HG03442 (cell line): ENCODE measurements around the gene LIMK2.
A peak's percentile ranks its signal among the peaks of the same experiment; 100 is the strongest.
"Not testable (repeated sequence)": the region's sequence is repeated elsewhere in the genome, so short reads cannot be mapped to it uniquely, and the experiment has no call there.

Source experiments
- ATAC-seq: cut with Tn5 transposase; IDR thresholded peaks from one replicate; pipeline ENCODE4 v1.9.1; 2021; ENCODE audit warnings: mild to moderate bottlenecking, moderate library complexity; ENCODE audit not compliant: unreplicated experiment

Gene LIMK2

DNA sequence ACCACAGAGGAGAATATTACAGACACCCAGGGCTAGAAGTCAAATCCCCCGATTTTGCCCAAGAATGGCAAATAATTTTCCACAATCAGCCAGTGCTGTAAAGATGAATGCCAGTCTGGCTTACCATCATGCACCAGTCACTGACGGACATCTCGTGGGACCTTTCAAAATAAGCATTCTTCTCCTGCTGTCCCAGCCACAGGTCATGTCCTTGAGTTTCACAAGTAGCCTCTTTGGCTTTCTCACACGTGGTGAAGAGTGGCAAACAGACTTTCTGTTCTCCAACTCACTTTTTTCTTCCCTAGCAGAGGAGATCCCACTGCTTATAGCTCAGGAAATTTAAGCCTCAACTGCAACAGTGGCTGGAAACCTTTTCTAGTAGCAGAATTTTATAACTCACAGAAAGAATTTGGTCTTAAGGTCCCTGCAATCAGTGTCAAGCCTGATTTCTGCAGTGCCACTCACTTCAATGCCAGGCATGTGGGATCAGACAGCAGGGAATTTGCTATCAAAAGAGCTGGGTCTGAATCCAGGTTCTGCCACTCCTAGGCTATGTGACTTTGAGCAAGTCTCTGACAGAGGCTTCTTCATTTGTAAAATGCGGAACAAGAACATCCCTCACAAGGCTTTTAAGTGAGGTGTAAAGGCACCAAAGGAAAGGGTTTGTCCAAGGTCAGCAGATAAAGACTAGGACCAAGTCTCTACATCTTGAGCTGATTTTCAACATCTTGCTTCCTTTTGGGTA, 76.6 kb downstream of the LIMK2 start:
- no peak for ATAC-seq

DNA sequence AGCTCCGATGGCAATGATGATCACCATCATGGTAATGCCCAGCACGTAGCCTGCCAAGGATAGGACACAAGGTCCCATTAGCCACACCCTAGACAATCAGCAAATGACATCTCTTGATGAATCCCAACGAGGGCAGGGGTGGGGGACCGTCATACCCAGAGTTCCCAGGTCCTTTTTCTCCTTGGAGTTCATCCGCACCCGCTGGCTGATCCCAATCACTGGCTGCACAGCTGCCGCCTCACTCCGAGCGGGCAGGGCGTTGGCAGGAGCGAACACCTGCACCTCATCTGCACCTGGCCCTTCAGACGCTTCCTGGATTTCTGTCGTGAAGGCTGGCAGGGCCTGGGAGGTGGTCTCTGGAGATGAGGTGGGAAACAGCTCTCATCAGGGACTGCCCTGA, 77.2 kb downstream of the LIMK2 start:
- no peak for ATAC-seq

DNA sequence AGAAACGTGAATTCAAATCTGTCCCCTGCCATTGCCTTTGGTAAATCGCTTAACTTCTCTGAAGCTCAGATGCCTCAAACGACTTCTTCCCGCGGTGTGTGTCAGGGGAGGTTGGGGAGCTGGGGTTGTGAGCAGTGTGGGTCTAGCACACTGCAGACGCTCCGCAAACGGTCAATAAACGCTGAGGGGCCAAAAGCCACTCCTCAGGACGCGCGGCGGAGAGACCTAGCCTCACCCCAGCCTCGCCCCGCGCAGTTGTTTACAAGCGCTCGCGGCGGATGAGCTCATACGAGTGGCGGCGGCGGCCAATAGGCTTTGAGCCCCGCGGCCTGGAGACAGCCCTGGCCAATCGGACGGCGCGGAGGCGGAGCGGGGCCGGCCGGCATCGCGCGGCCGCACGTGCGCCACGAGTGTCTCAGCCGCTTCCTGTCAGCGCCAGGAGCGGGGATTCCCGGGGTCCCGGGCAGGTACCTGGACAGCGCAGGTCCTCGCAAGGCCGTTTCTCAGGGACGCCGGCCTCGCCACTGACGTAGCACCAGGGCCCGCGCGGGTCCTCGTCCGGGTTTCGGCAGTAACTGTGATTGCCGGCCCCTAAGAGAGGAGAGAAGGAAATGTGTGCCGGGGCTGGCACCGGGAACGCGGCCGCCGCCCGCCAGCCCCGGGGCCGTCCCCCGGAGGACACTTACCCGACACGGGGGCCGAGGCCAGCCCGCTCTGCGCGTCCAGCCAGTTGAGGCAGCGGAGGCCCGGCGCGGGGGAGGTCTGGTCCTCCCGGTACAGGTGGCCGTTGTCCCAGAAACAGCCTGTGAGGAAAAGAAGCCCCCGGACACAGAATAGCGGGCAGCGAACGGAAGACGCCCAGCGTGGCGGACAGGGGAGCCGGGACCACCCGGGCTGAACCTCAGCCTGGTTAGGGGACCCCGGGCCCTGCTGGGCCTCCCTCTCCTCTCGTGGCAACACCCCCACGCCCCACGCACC, 78.7 kb downstream of the LIMK2 start:
- peak; percentile 86 for ATAC-seq

DNA sequence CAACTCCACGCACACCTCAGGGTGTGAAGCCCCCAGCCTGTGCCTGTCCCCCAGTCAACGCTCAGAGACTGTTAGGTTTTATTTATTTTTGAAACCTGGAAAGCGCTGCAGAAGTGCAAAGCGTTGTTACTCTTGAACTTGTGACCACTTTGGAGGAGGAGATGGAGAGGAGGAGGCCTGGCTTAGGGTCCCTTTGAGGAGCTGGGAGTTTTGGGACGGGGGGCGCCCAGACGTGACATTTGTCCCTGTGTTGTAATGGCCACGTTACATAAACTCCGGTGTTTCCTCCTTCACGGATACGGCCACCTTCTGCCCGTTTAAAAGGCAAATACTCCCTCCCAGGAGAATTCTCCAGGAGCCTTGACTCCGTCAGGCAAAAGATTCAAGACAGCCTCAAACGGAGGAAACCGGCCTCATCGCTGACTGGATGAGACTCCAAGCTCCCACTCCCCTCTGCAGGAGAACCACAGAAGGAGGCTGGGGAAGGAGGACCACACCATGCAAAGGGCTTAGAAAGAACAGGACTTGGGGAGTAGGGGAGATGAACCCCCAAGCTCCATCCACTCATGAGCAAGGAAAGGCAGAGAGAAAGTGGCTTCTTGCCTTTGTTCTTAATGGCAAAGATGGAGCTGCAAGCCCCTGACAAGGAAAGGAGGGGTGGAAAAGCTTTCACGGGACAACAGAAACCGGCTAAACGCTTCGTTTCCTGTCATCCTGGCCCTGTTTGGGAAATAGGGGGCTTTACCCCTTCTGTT, 79.6 kb downstream of the LIMK2 start:
- no peak for ATAC-seq

DNA sequence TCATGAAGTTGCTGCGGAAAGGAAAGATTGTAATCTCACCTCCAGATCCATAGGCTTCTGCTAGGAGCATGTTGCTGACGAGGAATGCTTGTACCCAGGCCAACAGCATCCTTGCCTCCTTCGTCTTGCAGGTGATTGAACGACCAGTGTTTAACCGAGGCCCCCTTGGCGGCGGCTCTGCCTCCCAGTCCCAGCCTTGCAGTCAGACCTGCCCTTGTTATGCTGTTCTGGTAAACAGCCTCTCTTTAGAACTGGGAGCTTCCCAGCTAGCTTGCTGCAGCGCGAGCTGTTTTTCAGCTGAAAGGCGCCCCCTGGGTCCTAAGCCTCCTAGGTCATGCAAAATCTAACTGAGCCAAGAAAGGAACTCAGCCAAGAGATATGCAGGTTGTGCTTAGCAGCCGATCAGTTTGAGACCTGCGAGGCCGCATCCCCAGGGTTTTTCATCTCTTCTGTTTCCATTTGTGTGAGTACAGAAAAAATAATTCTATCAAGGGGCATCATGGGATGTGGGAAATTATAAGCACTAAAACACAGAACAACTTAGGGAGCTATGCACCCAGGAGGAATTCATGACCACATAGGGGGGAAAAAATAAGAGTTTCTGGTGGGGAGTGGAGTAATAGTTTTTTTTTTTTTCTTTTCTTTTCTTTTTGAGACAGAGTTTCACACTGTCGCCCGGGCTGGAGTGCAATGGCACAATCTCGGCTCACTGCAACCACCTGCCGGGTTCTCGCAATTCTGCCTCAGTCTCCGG, 80.3 kb downstream of the LIMK2 start, which contains the start of gene PIK3IP1:
Gene PIK3IP1 (minus strand): TSS at position 253 of the 754 bp plus-strand sequence. CDS start 144 bp downstream, at position 109.
- peak; percentile 26 for ATAC-seq

DNA sequence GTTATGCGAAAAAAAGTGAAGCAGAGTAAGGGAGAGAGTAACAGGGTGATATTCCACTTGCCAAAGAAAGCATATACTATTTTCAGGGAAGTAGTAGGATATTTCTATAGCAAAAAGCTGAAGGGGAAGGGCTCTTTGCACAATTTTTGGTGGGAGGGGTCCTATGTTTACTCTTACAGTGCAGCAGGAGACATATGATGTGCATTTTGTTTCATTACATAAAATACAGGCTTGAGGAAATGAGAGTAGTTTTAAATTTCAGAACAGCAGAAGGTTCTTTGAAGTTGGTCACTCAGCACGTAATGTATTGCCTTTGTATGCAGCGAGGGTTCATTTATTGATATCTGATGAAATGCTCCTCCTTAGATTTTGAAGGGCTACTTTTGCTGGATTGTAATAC, 83.3 kb downstream of the LIMK2 start:
- no peak for ATAC-seq

DNA sequence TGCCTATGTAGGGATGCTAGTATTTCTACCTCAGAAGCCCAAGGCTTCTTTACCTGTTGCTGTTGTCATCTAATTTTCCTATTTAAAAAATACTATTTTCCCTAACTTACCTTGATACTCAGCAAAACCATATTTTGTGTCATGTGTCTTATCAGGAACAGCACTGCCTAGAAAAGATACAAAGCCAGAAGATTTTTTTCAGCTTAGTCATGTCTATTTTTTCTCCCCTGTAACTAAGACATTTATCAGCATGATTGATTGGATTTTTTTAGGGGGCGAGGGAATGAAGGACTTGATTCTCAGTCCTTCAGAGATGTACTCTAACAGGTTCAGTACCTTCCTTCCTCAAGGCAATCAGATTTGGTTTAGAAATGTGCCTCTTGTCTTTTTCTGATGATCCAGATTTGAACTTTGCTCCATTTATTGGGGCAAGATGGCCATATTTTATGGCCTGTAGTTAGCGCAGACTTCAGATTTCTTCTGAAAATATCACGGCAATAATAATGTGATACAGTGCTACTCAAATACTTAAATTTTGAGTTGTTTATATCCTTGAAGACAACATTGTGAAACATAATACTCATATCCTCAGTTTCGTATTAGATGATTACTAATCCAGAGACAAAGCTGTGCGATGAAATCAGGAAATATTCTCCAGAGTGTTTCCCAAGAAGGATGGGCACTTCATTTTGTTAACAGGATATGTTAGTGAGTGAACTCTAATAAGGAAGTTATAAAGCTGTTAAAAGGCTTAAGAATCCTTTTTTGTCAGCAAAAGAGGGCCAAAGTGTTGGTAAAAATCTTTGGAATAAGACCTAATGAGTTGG, 83.9 kb downstream of the LIMK2 start:
- ATAC-seq = no peak

DNA sequence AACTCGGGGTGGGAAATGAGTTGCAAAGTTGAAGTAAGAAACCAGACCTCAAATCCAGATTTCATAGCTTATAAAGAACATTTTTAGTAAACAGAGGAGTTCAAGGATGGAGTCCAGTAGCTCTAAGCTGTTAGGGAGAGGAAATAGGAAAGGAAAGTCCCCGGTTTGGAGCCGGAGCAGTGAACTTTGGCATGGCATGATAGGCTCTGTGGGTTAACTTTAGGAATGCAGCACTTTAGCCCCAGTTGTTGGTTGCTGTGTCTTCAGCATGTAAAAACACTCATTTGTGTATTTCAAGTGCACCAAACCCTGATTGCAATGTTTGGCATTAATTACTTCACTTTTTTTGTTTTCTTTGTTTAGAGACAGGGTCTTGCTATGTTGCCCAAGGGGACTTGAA, 88.8 kb downstream of the LIMK2 start:
- ATAC-seq = no peak

DNA sequence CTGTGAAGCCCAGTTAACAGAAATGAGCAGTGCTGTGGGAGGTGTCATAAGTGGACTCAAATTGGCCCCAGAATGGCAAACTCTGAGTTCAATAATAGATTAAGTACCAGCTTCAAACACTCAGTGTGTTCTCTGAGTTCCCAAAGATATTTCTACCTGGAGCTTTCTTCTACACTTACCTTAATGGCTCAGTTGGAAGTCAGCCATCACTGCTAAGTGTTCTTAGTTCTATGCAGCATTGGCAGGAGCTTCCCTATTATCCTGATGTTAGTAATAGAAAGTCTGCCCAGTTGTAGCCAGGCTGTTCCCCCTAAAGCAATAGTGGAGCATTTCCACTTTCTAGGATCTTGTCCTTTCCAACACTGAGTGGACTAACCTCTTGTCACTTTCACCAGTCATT, 89.9 kb downstream of the LIMK2 start:
- ATAC-seq = no peak

DNA sequence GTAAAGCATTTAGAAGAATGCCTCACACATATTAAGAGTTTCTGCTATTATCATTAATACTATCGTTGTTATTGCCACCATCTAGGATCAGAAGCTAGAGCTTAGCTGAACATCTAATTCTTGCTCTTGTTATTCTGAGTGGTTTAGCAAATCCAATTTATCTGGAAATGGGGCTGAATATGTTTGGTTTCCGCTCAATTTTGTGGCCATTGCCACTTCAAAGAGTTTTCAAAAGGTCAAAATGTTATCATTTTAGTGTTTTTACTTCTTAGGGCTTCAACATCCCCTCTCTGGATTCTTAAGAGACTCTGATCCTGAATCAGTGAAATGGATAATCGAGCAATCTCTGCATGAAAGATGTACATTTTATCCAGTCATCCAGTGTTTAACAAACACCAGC, 90.4 kb downstream of the LIMK2 start:
- ATAC-seq = no peak

DNA sequence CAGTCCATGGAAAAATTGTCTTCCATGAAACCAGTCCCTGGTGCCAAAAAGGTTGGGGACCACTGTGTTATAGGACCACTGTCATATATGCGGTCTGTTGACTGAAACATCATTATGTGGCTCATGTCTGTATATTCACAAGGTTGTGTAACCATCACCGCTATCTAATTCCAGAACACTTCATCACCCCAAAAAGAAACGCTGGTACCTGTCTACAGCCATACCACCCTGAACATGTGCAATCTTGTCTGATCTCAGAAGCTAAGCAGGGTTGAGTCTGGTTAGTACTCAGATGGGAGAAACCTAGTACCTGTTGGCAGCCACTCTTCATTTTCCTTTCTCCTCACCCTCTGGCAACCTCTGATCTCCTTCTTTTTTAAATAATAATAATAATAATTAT, 93.1 kb downstream of the LIMK2 start:
- no peak for ATAC-seq

DNA sequence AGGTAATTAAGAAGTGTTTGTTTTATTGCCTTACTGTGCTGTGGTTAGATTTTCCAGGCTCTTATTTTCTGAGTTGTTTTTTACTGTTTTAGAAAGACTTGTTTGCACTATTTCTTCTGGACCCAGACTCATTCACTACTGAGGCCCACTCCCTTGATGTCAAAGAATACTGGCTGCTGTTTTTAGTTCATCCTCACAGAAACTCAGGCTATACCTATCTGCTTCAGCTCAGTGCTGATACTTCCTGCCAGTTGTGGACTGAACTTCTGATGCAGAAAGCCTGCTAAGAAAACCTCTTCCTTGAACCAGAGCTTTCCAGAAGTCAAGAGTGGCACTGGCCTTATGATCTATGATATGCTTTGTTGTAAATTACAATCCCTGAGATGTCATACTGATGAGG, 96.1 kb downstream of the LIMK2 start:
- no peak for ATAC-seq

DNA sequence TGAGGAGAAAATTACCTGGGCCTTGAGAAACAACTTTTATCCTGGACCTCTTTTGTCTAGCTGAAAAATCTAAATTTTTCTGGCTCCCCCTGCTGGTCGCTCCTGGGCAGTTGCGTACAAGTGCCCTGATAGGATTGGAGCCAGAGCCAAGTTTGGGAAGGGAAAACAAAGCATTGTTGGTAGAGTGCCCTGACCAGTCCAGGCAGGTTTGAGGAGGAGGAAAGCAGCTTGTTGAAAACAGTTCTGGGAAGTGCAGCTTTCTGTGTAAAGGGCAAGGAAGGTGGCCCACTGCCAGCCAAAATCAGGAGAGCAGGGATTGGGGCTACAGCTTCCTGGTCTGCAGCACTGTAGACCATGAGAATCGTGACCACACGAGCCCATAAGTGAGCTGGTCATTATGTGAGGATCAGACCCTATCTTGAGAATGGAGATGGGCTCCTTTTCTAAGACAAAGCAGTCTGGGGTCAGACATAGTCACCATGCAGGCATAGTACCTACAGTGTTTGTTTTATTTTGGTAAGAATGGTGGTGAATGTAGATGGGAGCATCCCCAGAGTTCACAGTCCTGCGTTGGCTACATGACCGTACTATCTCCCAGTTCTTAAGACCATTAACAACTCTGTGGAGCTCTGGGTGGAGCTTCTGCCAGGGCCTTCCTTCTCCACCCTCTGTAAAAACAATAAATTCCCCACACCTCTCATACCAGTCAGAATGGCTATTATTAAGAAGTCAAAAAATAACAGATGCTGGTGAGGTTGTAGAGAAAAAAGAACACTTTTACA, 101.5 kb downstream of the LIMK2 start:
- ATAC-seq = no peak

DNA sequence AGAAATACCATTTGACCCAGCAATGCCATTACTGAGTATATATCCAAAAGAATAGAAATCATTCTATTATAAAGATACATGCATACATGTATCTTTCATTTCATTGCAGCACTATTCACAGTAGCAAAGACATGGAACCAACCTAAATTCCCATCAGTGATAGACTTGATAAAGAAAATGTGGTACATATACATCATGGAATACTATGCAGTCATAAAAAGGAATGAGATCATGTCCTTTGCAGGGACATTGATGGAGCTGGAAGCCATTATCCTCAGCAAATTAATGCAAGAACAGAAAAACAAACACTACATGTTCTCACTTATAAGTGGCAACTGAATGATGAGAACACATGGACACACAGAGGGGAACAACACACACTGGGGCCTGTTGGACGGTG, 102.1 kb downstream of the LIMK2 start:
- not testable (repeated sequence) for ATAC-seq

DNA sequence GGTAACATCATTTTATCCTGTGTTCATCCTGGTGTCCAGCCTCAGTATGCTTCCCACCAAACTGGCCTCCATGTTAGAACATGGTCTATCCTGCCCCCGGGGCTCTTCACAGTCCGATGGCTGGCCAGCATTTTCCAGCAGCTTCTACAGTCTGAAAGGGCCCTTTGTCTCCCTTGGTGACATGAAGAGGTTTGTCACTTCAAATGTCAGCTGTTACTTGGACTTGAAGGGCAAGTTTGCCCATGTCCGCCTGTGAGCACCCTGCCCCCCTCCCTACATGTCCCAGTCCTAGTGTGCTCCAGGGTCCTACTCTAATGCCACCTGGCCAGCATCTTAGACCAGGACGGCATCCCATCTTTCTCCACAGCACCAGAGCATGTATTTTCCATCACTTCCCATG, 109.3 kb downstream of the LIMK2 start:
- ATAC-seq = no peak

DNA sequence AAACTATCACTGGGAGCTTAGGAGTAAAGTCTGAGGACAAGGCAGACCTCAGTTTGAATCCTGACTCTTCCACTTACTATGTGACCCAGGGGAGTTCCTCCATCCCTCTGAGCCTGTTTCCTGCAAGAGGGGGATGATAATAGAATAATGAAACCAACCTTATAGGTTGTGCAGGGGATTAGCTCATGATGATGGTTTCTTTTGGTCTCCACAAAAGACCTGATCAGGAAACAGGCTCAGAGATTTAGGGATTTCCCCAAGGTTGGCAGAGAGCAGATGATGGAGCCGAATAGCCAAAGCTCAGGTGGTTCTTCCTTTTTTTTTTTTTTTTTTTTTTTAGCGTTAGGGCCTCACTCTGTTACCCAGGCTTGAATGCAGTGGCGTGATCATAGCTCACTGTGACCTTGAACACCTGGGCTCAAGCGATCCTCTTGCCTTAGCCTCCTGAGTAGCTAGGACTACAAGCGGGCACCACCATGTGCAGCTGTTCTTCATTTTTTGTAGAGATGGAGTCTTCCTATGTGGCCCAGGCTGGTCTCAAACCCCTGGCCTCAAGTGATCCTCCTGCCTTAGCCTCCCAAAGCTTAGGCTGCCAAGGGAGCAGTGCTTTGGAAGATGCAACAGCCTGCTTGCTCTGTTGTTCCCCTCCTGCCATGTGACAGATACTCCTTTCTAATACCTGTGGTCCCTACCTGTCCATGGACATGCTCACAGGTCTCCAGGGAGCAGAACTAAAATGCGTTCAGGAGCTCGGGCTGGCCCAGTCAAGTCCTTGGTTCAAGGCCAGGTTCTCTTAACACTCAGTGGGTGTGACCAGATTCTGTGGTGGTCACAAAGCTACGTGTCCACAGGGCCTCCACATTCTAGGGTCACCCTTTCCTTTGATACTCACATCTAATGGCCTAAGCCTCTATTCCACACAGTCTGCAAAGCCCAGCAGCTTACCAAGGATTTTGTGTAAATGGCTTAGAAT, 111.8 kb downstream of the LIMK2 start:
- no peak for ATAC-seq

DNA sequence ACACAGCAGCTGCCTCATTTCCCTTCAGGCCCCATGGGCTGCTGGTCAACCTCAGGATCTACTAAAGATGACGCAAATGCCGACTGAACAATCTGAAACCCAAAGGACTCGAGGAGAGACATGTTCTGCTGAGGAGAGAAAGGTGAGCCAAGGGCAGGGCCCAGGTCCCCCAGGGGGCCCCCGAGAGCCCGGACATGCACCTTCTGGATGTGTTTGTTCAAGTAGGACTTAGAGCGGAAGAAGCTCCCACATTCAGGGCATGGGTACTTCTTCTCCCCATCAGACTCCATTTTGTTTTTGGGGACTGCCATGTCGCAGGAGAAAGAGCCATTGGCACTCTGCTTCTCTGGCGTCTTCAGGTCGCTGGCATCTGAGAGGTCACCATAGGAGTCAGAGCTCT, 114.8 kb downstream of the LIMK2 start:
- ATAC-seq = no peak
